GM21526 (cell line): Measurements from ENCODE around the gene POU3F1.

ENCODE experiments used
- ATAC-seq: cut with Tn5 transposase; IDR thresholded peaks from one replicate; pipeline ENCODE4 v1.9.1; 2021; ENCODE audit warnings: moderate library complexity; ENCODE audit not compliant: unreplicated experiment, low FRiP score

The POU3F1 gene

DNA sequence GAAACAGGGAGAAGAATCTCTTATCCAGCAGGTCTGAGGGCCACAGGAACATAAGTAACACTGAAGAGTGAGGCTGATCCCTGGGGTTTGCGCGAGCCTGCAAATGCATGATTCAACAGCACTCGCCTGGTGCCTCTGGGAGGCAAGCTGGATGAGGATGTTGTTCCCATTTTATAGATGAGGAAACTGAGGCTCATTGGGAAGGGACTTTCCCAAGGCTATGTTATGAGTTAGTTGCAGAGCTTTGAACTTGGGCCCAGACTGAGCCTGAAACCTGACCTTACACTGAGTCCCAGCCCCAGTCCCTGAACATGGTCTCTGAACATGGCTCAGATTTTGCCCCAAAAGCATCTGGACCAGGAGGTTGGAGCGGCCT lies 27.7 kb upstream of the POU3F1 start:
- no peak for ATAC-seq

DNA sequence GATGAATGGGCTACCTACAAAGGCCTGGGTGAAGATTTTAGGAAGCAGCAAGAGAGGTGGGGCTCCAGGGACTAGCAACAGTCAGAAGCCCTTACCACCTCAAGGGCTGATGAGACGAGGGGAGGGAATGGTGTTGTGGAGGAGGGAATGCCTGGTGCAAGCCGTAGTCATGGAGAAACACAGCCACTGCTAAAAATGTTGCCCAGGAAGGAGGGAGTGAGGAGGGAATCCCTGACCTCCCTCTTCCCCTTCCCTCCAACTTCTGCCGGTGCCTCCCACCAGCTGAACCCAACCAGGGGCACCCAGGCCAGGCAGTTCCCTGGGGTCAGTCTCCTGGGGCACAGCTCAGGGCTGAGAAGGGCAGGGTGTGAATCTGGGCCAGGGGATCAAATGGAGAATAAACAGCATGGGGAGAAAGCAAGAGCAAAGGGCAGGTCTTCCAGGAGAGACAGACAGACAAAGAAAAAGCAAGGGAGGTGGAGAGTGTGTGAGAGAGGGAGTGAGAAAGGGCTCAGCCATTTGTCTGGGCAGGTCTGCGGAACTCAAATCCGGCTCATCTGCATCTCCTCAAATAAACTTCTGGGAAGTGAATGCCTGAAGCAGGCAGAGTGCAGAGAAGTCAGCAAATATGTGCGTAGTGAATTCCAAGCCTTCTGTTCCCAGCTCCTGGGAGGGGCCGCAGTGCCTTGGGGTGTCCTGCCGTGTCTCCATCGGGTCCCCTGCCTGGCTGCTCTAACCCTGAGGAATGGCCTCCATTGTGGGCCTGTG lies 27.1 kb upstream of the POU3F1 start:
- no peak for ATAC-seq

DNA sequence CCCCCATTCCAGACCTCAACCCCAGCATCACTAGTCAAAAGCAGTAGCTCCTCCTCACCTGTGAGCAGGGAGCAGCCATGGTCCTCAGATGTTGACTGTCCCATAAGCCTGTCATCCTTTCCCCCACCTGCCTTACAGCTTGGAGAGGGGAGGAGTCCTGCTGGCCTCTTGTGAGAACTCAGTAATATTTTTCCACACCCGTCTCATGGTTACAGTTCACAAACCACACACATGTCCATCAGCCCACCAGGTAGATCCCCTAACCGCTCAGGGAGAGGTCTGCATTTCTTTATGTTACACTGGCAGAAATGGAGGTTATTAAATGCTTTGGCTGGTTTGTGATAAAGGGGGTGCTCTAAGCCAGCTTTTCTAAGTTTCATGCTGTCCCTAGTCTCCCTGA lies 26.3 kb upstream of the POU3F1 start:
- ATAC-seq, result no peak

DNA sequence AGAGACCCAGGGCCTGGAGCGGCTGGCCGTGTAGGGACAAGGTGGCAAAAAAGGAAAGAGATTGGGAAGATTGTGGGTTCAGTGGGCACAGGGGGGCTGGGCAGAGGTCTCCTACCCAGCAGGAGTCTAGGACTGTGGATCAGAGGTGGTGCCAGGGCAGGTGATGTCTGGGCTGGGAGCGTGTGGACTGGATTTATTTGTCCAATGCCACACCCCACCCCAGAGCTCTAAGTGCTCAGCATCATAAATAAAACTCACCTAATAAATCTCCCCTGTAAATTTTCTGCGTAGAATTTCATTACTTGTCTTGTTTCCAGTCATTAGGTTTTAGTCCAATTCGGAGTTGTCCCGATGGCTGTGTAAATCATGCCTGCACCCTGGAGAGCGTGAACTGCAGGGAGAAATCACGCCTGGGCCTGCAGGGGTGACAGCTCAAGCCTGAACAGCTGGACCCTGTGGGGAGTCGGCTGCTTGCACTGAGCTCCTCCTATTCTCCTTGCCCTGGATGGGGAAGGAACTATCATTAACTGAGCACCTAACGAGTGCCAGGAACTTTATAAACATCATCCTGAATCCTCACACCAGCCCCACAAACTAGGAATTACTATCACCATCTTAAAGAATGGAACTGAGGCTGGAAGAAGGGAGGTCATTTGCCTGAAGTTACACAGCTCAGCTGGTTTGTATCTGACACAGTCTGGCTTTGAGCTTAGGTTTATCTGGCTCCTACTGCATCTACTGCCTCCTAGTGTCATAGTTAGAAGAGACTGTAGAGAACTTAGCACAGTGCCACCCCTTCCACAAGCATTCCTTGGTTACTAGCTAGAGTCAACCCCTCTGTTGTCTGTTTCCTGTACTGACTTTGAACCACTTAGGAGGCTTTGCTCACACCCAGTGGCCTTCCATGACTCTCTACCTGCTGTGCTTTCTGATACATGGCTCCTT lies 25.0 kb upstream of the POU3F1 start:
- no peak for ATAC-seq

DNA sequence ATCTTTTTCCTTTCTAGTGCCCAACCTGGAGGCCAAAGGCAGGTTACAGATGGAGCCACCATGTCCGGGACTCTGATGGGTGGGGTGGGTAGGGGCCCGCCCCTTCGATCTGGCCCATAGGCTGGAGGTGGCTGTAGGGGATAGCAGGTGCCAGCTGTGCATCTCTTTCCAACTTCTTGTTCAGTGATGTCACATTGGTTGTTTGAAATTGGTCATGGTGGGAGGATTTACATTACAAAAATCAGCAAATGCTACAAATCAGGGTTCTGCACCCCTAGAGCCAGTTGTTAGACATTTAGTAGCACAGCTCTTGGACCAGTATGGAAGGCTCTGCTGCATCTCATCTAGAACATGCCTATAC lies 22.4 kb upstream of the POU3F1 start:
- no peak for ATAC-seq

DNA sequence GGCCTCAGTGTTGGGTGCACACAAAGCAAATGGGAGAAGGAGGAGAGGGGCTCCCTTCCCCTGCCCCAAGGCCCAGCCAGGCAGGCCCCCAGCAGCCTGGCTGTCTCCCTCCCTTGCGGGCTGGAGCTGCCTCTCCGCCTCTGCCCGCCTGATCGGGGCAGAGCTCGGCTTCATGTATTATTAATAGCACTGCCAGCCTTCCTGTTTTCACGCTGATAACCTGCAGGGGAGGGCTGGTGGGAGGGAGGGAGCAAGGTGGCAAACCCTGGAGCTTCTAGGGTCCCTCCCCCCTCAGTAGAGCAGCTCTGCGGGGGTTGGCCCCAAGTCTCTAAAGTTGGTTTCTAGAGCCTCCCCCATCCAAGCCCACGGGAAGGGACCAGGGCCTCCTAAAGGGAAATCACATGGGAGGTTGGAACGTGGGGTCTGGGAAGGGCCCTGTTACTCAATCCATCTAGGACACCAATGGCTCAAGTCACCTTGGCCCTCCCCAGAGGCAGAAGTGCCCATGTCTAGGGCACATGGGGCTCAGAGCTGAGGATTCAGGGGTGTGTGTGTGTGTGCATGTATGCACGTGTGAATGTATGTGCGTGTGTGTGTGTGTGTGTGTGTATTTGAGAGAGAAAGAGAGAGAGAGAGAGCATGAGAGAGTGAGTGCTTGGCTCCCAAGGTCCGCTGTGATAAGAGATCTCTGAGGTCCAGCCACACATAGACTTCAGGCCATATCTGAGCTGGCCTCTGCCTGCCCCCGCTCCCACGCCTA lies 21.8 kb upstream of the POU3F1 start:
- no peak for ATAC-seq

DNA sequence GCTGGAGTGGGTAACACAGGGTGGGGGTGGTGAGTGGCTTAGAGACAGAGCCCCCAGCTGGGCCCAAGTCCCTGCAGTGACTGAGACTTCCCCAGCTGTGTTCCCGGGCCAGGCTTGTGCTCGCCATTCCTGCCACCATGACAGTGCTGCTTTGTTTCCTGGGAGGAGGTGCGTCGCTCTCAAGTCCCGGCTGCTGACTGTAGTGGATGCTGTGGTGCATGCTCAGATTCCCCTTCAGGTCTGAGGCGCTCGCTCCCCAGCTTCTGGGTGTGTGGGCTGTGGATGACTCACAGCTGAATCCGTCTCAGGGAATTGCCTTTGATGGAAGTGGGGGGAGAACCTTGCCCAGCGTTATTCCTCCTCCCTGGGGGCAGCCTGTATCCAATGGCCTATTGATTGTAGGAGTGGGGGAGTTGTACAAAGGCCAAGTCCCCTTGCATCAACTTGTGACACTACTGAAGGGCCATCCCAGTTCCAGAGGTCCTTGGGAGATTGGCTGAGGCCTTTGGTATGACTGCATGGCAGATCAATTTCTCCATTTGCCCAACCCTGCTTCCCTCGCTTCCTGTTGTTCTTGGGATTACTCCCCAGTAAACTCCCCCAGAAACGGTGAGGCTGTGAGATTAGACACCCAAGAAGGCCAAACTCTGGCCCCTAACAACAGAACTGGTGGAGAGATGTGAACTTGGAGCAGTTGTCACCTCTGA lies 17.8 kb upstream of the POU3F1 start:
- ATAC-seq, result no peak

DNA sequence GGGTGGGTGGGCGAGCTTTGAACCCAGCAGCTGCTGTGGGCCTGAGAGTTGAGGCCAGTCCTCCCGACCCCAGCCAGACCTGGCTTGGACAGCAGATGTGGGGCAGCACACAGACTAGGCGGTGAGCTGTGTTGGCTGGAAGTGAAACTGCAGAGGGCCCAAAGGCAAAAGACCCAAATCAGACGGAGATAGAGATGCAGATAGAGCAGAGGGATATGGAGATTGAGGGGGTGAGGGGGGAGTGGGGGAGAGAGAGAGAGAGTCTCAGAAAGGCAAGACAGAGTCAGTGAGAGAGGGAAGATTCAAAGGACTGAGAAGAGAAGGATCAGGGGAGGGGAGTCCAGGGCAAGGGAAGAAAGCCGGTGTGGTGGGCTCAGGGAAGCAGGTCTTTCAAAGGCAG lies 17.0 kb upstream of the POU3F1 start:
- ATAC-seq, result no peak

DNA sequence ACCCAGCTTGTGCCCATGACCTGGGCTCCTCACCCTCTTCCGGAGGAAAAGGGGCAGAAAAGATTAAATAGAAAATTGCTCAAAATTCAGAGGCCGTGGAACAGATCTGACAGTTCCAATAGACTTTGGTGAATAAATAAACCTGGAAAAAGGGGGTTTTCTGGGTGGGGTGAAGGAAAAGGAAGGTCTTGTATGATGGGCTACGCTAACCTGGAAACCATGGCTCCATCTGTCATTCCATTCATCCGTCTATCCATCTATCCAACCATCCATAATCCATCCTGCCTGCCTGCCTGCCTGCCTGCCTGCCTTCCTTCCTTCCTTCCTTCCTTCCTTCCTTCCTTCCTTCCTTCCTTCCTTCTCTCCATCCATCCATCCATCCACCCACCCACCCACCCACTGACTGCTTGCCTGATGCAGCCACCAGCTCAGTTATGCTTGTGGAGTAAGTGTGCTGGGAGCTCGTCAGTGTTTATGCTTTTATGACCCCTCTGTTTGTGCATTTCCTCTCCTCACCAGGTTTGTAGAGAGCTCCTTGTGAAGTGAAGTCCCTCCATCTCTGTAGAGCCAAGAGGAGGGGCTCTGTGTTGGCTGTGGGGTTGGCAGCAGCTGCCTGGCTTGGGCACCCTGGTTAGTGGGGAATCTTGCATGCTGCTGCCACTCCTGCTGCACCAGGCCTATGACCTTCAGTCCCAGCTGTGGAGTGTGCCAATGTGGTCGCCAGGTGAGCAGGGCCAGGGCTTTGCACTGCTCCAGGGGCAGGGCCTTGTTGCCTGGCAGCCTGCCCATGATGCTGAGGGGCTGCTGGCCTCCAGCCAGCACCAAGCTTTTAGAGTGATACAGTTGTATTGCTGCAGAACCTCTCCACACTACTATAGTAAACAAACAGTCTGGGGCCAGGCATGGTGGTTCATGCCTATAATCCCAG lies 16.0 kb upstream of the POU3F1 start:
- no peak for ATAC-seq

DNA sequence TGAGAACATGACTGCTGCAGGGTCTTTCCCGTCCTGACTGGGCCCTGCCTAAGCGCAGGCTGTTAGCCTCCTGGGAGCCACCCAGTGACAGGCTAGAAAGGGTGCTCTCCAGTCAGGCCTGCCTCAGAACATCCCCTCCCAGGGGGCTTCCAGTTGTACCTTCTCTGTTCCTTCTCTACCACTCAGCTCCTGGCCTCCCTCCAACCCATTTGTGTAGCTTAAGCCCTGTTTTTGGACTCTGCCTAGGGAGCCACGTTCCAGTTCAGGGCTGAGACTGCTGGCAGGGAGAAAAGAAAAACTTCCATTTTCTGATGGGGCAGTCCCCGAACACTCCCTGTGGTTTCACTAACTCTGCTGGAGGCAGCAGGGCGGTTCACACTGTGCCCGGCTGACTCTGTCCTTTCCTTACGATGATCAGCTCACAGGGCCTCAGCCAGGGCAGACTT lies 15.3 kb upstream of the POU3F1 start:
- ATAC-seq, result no peak

DNA sequence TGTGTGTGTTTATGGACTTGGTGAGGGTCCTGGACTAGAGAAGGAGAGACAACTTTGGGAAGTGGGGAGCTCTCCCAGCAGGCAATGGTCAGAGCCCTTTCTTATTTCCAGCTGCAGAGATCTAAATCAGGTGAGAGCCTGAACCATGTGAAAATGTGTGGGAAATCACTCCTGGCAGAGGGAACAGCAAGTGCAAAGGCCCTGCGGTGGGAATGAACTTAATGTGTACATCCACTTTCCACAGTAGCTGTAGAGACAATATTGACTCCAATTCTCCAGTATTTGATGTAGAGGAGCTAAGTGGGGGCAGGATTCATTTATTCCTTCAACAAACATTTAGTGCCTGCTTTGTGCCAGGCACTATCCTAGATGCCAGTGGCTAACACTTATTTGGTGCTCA lies 14.7 kb upstream of the POU3F1 start:
- no peak for ATAC-seq

DNA sequence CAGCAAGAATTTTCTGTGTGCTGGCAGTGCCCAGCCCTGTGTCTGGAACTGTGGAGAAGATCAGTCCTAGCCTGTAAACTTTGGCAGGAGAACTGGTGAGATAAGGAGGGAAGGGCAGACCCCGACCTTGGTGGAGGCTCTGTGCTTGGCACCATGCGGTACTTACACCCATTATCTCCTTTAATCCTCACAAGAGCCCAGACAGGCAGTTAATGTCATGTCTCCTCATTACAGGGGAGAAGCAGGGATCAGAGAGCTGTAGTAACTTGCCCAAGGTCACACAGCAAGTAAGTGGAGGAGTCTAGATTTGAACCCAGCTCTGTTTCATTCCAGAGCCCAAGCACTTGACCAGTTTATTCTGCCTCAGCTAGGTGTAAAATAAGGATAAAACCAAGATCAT lies 13.9 kb upstream of the POU3F1 start:
- no peak for ATAC-seq

DNA sequence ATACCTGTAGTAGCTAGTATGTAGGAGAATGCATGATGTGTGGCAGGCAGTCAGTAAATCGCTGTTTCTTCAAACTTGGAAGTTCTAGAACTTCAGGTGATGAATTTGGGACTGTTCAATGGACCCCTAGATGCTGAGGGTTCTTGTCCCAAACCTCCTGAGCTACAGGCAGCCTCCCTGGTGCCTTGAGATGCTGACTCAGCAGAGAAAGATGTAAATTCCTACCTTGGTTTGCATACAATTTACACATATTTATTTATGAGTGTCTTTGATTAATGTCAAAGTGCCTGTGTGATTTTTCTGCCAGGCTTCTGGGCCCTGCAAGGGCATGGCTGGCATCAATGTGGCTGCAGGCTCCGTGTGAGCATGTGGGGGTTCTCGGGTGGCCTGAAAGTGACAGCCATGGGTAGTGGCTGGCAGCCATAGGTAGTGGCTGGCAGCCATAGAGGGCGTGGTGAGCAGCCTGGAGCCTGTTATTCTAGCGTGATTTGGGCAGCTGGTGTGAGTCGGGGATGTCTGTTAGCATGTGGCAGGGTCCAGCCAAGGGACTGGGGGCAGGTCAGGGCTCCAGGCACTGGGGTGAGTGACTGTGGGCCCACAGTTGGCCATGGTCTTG lies 13.2 kb upstream of the POU3F1 start:
- no peak for ATAC-seq

DNA sequence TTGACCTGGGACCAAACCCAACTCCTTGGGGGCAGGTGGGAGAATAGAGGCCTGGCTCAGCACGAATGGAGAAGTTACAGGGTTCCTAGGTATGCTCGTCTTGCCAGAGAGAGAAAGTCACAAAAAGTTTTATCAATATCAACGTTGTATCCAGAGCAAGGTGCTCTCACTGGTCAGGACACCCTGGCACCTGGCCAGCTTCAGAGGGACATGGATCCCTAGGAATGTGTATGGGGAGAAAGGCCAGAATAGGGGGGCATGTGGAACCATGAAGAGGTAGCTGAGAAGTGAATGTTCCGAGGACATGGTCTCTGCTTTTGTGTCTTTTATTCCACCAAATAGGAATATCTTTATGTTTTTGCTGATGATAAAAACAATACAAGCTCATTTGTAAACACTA lies 9.4 kb upstream of the POU3F1 start:
- ATAC-seq, result no peak

DNA sequence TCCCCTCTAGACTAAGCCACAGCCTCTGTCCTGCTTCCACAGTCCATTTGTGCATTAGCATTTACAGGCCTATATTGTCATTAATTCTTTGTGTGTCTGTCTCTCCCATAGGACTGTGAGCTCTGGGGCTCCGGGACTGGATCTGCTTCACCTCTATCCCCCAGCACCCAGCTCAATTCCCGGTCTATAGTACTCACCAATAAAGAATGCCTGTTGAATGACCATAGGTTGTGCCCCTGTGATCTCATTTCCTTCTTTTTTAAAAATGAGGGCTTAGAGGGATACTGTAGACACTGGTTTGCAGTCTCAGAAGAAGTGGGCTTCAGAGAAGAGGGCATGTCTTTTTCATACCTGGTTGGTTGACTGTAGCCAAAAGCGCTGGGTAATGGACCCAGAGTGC lies 8.8 kb upstream of the POU3F1 start:
- no peak for ATAC-seq

DNA sequence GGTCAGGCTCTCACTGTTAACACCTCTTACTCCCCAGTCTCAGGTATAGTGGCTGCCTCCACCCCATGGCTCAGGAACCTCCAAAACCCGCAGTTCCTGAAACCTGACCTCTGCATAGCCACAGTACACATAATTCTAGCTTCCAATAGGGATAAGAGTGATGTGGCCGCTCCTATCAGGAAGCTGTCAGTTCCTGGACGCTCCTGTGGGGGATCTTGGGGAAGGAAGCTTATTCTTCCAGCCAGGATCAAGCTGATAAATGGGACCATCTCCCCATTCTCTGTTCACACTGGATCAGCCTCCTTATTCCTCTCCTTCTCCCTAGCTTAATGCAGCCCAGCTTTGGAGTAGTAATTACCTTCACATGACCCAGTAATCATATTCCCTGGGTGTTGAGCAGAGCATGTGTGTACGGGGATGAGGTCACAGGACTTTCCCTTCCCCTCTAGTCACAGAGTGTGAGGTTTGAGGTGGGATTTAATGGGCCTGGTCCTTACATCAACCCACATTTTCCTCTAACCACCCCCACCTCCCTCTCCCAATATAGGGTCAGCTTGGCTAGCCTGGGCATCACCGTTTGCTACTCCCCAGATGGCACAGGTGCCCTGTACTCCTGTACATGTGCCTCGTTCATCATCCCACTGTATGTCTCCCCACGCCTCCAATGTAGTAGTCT lies 7.0 kb upstream of the POU3F1 start:
- ATAC-seq, result no peak

DNA sequence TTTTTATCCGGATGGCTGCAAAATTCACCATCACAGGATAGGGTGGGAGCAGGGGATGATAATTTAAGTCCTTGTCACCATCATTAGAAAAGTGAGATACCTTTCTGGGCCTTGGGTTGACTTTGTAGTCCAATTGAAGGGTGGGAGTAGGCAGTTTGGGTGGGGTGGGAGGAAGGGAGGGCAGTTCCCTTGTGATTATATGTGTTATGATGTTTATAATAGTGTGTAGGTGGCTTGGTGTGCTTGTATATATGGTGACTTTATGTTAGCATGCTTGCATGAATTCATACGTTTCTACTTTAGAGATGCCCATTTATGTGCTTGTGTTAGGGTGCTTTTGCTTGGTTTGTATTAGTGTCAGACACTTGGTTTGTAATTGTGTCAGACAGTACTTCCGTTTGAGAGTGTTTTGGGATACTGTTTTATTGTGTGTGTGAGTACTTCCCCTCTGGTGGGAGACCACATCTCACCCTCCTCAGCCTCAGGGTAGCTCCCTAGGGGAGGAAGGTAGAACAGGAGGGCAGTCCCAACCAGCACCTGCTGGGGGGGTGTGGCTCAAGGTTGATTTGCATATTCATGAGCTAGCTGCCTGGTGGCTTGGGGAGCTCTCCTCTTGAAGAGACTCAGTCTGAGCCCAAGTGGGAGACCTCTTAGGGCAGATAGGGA lies 6.3 kb upstream of the POU3F1 start:
- ATAC-seq, result no peak

DNA sequence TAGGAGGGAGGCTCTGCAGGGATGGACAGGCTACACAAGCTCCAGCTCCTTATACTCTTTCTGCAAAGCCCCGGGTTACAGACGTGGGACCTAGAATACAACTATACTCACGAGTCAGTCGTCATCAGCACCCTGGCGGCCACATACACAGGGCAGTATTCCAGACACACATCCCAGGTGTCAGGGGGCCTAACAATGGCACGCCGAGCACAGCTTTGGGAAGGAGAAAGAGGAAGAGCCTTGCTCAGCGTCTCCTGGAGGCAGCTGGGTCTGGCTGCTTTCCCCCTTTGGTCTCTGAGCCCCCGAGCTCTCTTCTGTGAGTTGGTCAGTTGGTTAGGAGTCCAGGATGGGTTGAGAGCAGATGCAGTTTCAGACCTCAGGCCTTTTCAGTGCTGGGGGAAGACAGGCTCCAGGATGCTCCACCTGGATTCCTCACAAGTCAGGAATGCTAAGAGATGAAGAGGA lies 4.5 kb upstream of the POU3F1 start:
- ATAC-seq, result no peak
